GM11168 (cell line): ENCODE data around the gene INPP5D.
"Not testable (repeated sequence)": the region's sequence is repeated elsewhere in the genome, so short reads cannot be mapped to it uniquely, and the experiment has no call there.

ENCODE experiments used
- in situ Hi-C: fragments of 300-500 bp; cut with MboI; formaldehyde crosslinking; loops from one replicate; pipeline ENCODE4 v1.12.0; 2022; ENCODE audit warnings: low sequenced_read_pairs; ENCODE audit not compliant: unreplicated experiment

Gene INPP5D

GRCh38 chr2:233049194-233049761, 10.9 kb upstream of the INPP5D start:
- in situ Hi-C loops: loop anchor here (10.0 kb wide), 1 partner anchor 184 kb away; no protein-coding TSS in a partner anchor

DNA sequence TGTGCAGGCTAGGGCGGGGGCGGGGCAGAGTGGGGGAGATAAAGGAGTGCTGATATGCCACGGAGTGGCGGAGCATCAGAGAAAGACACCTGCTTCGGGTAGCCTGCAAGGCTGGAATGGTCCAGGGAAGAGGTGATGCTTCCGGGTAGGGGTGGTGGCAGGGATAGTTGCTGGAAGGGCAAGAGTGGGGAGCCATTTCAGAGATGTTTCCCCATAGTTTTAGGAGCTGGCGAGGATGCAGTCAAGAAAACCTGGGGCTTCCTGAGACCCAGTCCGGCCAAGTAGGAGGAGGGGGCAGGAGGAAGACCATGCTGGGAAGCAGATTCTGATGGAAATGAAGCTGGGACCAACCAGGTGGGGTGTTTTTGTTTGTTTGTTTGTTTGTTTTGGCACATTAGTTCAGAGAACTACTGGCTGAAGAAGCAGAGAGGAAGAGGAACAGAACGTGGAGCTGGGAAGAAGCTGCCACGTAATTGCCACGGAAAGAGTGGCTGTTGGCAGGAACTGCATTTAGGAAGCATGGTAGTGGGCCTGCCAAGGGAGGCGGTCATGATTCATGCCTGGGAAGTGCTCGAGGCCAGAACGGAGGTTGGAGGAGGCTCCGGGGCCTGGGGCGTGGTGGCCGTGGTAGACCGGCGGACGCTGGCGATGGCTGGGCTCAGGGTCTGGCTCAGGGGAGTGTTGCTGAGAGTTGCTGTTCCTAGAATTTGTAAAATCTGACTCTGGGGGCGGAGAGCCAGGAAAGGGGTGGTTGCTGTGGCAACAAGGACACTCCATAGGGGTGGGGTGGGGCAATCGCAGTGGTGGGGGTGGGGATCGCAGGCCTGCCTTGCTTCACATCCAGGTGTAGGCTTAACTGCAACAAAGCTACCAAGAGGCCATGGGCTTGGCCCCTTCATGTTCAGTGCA, 8.6 kb upstream of the INPP5D start:
- in situ Hi-C loops: no loop called here

- in situ Hi-C loops: not testable (repeated sequence)
These were observed 7.6 kb upstream of the INPP5D start for GRCh38 chr2:233052517-233052916.

- in situ Hi-C loops: no loop called here
These were observed 6.0 kb upstream of the INPP5D start for GRCh38 chr2:233053928-233054784.

DNA sequence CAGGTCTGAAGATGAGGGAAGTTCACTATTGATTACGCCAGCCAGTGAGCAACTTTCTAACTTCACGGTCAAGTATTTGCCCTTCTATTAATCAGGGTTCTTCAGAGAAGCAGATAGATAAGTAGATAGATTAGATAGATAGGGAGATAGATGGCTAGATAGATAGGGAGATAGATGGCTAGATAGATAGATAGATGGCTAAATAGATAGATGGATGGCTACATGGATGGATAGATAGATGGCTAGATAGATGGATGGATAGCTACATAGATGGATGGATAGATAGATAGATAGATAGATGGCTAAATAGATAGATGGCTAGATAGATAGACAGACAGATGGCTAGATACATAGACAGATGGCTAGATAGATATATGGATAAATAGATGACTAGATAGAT, 4.8 kb upstream of the INPP5D start:
- in situ Hi-C loops: no loop called here

- in situ Hi-C loops: no loop called here
These were observed 3.1 kb upstream of the INPP5D start for GRCh38 chr2:233056961-233057605.

- in situ Hi-C loops: no loop called here
These were observed 1.2 kb upstream of the INPP5D start for GRCh38 chr2:233058717-233059546.

DNA sequence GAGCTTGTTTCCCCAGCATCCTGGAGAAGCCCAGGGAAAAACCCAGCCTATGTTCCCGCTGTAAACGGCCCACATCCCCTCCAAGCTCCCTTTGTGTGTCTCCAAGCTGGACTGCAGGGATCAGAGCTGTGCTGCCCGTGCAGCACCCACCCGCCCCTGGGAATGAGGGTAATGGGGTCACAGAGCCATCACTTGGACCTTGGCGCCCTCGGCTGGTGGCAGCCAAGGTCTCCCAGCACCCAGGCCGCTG, 670 bp upstream of the INPP5D start:
- in situ Hi-C loops: no loop called here

DNA sequence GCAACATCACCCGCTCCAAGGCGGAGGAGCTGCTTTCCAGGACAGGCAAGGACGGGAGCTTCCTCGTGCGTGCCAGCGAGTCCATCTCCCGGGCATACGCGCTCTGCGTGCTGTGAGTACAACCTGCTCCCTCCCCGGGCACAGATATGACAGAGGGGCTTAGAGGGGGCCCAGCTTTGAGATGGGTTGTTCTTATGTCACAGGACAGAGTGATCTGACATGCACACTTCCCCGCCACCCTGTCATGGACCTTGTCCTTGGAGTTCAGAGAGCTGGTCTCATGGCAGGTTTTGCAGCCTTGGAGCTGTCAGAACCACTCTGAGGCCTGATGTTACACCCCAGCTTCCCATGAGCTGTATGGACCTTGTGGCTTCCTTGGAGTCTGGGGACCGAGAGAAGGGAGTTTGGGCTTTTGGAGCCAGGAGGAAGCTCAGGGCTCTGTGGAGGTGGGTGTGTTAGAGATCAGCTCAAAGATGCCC, 398 bp downstream of the INPP5D start:
- in situ Hi-C loops: no loop called here

DNA sequence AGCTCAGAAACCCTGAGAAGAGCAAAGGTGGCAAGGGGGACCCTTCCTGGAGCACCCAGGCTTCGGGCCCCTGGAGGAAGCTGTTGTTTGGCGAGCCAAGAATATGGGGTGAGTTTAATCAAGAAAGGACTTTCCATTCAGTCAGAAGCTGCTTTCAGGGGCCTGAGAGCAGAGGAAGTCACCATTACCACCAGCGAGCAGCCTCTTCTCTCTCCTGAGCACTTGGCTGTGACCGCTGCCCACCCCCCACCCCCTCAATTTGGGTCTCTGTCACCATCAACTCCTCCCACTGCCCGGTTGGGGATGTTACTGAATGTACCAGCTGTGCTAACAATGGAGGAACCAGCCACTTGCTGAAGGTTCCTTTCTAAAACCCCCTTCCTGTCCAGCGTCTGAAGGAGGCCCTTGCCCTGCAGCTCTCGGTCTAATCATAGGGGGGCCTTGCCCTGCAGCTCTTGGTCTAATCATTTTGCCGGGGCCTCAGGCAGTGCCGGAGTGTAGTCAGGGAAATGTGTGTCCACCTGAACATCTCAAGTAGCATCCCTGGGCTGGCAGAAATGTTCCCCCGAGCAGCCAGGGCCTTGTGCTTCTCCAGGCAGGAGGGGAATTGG, 943 bp downstream of the INPP5D start:
- in situ Hi-C loops: no loop called here

DNA sequence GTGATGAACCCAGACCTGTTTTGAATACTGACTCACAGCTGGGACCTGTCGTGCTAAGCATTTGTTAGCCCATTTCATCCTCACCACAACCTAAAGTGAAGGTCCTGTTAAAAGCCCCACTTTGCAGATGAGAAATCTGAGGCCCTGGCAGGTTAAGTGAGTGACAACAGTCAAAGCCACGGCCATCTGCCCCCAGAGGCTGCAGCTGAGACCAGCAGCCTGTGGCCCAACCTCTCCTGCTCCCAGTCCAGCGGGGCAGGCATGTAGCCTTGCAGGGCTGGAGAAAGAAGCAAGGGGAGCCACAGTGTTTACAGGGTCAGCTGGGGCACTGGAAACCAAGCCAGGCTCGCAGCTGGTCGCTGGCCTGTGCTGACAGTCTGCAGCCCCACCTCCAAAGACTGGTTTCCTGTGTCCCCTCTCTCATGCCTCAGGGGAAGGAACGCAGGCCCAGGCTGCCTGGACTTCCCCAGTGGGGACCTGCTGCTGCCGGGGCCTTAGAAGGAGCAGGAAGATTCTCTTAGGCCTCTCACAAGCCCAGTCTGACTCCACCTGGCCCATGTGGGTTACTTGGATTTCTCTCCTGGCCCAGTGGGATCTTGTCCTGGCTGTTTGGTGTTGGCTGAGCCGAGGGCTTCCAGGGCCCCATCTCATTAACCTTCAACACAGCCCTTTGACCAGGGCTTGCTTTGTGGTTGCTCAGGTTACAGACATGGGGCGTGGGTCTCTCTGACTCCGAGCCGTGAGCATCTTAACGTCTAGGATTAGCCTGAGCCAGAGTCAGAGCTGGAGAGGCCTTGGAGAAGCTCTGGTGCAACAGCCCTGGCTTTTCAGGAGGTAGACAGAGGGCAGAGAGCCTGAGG, 1.7 kb downstream of the INPP5D start:
- in situ Hi-C loops: no loop called here

DNA sequence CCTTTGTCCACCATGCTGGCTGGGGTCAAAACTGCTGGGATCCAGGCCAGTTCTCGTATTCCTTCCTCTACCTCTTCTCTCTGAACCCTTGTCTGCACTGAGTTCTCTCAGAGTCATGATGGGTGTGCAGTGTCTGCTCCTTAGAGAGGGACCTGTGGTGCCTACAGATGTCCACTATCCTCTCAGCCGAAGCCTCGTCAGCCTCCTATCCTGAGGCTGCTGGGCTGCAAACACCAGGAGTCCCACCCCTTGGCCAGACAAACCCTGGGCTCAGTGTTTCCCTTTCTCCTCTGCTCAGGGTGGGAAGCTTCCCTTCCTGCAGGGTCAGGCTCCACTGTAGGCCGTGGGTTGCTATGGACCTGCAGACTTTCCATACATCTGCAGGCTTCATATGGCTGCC, 2.3 kb downstream of the INPP5D start:
- in situ Hi-C loops: no loop called here

DNA sequence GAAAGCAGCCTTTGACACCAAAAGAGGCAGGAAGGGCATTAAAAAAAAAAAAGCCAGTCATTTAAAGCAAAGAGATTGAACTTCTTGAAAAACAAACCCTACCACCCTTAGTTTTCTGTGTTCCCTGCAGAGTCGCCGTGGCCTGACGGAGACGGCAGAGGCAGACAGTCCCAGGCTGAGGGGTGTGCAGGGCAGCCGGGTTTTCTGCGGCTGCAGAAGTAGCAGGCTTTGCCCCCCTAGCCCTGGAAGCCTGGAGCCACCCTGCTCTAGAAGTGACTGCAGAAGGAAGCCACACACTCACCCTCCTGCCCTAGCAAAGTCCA, 2.8 kb downstream of the INPP5D start:
- in situ Hi-C loops: no loop called here

DNA sequence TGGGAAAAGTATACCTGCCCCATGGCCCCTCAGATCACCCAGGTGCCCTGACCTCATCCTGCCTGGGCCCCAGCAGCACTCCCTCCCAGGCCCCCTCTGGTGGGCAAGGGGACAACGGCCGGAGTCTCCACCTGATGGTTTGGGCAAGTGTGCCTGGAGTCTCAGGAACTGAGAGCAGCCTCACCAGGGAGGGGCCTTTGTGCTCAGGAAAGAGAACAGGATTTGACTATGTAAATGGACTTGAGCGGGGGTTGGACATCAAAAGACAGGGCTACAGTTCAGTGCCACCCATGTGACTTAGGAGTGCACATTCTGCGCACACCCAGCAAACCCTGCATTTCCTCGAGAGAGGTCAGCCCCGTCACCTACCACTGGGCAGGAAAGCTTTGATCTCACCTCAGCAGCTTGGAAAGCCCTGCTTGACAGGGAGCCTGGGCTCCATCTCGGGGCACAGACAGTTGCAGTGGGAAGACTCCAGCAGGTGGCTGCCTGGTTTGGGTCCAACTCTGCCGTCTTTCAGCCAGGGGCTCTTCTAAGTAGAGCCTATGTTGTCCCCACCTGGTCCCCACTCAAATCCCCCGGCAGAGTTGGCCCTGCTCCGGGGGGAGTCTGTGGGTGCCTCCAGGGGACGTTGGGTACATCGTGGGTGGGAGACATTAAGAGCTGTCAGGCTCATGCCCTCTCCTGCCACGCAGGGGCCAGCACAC, 3.3 kb downstream of the INPP5D start:
- in situ Hi-C loops: no loop called here

GRCh38 chr2:233063976-233064411, 3.9 kb downstream of the INPP5D start:
- in situ Hi-C loops: no loop called here

- in situ Hi-C loops: no loop called here
These were observed 4.5 kb downstream of the INPP5D start for GRCh38 chr2:233064530-233065199.

DNA sequence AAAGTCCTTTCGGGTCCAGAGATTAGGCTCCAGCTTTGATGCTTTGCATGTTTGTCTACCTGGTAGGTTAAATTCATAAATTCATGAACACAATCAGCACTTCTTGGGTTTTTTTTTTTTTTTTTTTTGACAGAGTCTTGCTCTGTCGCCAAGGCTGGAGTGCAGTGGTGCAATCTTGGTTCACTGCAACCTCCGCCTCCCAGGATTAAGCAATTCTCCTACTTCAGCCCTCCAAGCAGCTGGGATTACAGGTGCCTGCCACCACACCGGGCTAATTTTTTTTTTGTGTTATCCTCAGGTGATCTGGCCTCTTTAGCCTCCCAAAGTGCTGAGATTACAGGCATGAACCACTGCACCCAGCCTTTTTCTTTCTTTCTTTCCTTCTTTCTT, 5.1 kb downstream of the INPP5D start:
- in situ Hi-C loops: not testable (repeated sequence)
